Osteoblast (primary cell): ENCODE results near the gene DDIAS. TPM values are rescaled to one million over a fixed set of nuclear protein-coding genes. Genes with fewer than 3 reads are reported as not detected.

ENCODE experiments used
- DNase-seq: peaks from one replicate; pipeline ENCODE4 v3.0.0; 2011; ENCODE audit warnings: low spot score, mixed read lengths; ENCODE audit not compliant: insufficient read length; ENCODE audit errors: missing footprints
- H2AFZ ChIP-seq: 2 replicates; pipeline ENCODE4 v1.6.0; 2011; ENCODE audit warnings: mild to moderate bottlenecking, low read length
- H3K27ac ChIP-seq: 2 replicates; pipeline ENCODE4 v1.5.1; 2011; ENCODE audit warnings: mild to moderate bottlenecking, low read depth, low read length, moderate library complexity
- H3K27me3 ChIP-seq: 2 replicates; pipeline ENCODE4 v1.6.0; 2012; ENCODE audit warnings: mild to moderate bottlenecking, control low read depth, inconsistent platforms, low read length, moderate library complexity; ENCODE audit not compliant: insufficient read depth
- H3K36me3 ChIP-seq: 2 replicates; pipeline ENCODE4 v1.5.1; 2011; ENCODE audit warnings: mild to moderate bottlenecking, low read length, control low read depth, moderate library complexity; ENCODE audit not compliant: insufficient read depth
- H3K4me1 ChIP-seq: 2 replicates; pipeline ENCODE4 v1.5.1; 2011; ENCODE audit warnings: mild to moderate bottlenecking, low read length, control low read depth, moderate library complexity; ENCODE audit not compliant: insufficient read depth
- H3K4me2 ChIP-seq: 2 replicates; pipeline ENCODE4 v1.6.0; 2011; ENCODE audit warnings: mild to moderate bottlenecking, low read length; ENCODE audit not compliant: insufficient read depth
- H3K4me3 ChIP-seq: fragments of 200-600 bp; sonication (generic); 3 replicates; pipeline ENCODE4 v1.5.1; 2012; ENCODE audit warnings: mild to moderate bottlenecking, low read length, inconsistent platforms; ENCODE audit not compliant: insufficient read depth
- H3K79me2 ChIP-seq: 2 replicates; pipeline ENCODE4 v1.6.0; 2012; ENCODE audit warnings: mild to moderate bottlenecking, low read length, control low read depth, inconsistent platforms; ENCODE audit not compliant: insufficient read depth
- H3K9me3 ChIP-seq: 2 replicates; pipeline ENCODE4 v1.5.1; 2011; ENCODE audit warnings: low read depth, low read length, control low read depth
- H4K20me1 ChIP-seq: 2 replicates; pipeline ENCODE4 v1.6.0; 2012; ENCODE audit warnings: mild to moderate bottlenecking, low read length, control low read depth; ENCODE audit not compliant: insufficient read depth
- total RNA-seq: library from RNA; depleted of rRNA; stranded (reverse); fragments of >200 nt; gene quantifications from 2 replicates; pipeline ENCODE4 v1.2.3, GENCODE V29; 2012
- TF ChIP-seq, protein P1 (sequence below): IDR thresholded peaks from 2 replicates; pipeline ENCODE4 v1.5.1; 2011; ENCODE audit warnings: mild to moderate bottlenecking, low read depth, low read length, moderate library complexity; ENCODE audit errors: extremely low read depth

The DDIAS gene
- total RNA-seq, 1 donor = 1.8 TPM

DNA sequence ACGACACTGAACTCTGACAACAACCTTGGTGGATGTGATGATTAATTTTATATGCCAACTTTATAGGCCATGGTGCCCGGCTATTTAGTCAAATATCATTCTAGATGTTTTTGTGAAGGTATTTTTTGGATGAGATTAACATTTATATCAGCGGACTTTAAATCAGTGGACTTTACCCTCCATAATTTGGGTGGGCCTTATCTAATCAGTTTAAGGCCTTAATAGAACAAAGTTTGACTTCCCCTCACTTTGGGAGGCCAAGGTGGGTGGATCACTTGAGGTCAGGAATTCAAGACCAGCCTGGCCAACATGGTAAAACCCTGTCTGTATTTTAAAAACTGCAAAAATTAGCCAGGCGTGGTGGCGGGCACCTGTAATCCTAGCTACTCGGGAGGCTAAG is 5.4 kb upstream of the DDIAS start:
- no peaks in the 10 kb centered on the region for H3K36me3 ChIP-seq
- H3K27me3 ChIP-seq = no peaks in the 10 kb centered on the region
- no peak overlapping the region for H3K27ac ChIP-seq
- no peaks in the 10 kb centered on the region for H4K20me1 ChIP-seq
- H3K9me3 ChIP-seq = no peaks in the 10 kb centered on the region
- no peak for DNase-seq
- no peak overlapping the region for H3K4me3 ChIP-seq
- H3K4me1 ChIP-seq = peaks cover 16% of the 10 kb centered on the region
- peaks cover 34% of the 10 kb centered on the region for H3K79me2 ChIP-seq
- H3K4me2 ChIP-seq = no peak overlapping the region
- H2AFZ ChIP-seq = no peak overlapping the region
- TF ChIP-seq, protein P1, sequence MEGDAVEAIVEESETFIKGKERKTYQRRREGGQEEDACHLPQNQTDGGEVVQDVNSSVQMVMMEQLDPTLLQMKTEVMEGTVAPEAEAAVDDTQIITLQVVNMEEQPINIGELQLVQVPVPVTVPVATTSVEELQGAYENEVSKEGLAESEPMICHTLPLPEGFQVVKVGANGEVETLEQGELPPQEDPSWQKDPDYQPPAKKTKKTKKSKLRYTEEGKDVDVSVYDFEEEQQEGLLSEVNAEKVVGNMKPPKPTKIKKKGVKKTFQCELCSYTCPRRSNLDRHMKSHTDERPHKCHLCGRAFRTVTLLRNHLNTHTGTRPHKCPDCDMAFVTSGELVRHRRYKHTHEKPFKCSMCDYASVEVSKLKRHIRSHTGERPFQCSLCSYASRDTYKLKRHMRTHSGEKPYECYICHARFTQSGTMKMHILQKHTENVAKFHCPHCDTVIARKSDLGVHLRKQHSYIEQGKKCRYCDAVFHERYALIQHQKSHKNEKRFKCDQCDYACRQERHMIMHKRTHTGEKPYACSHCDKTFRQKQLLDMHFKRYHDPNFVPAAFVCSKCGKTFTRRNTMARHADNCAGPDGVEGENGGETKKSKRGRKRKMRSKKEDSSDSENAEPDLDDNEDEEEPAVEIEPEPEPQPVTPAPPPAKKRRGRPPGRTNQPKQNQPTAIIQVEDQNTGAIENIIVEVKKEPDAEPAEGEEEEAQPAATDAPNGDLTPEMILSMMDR = no peak

GRCh38 chr11:82898241-82898640 is 3.3 kb upstream of the DDIAS start:
- H3K36me3 ChIP-seq = no peaks in the 10 kb centered on the region
- H3K4me2 ChIP-seq = no peak overlapping the region
- DNase-seq = no peak
- peaks cover 42% of the 10 kb centered on the region for H3K79me2 ChIP-seq
- no peaks in the 10 kb centered on the region for H3K27me3 ChIP-seq
- H2AFZ ChIP-seq = no peak overlapping the region
- TF ChIP-seq, protein P1 = no peak
- H3K4me1 ChIP-seq = peaks cover 26% of the 10 kb centered on the region
- H3K27ac ChIP-seq = no peak overlapping the region
- no peak overlapping the region for H3K4me3 ChIP-seq
- H3K9me3 ChIP-seq = no peaks in the 10 kb centered on the region
- H4K20me1 ChIP-seq = no peaks in the 10 kb centered on the region

DNA sequence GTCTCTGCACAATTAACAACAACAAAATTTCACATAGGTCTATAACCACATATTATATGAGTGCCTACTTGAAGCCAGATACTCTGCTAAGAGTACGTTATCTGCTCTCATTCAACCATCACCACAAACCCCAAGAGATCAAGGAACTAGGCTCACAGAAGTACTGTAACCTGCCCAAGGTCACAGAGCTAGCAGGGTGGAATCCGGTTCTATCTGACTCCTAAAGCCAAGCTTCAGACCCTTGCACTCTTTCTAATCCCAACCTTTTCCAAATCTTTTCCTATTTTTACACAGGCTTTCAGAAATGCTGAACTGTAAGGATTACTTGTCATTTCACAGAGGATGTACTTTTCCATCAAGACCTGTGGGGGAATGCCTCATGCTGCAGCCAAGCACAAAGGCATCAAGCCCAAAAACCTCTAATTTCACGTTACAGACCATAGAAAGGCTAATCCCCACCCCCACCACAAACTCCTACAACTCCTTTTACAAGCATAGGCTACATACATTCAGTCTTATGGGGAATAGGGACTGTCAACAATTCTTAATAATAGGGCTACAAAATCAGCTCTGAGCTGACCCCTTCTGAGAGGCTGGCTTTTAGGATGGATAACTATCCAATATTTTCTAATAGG is 2.2 kb upstream of the DDIAS start:
- H3K79me2 ChIP-seq = peaks cover 45% of the 10 kb centered on the region
- no peaks in the 10 kb centered on the region for H3K36me3 ChIP-seq
- H2AFZ ChIP-seq = peak overlapping the region; percentile 100
- H4K20me1 ChIP-seq = no peaks in the 10 kb centered on the region
- H3K4me1 ChIP-seq = peaks cover 26% of the 10 kb centered on the region
- H3K9me3 ChIP-seq = no peaks in the 10 kb centered on the region
- no peak for DNase-seq
- TF ChIP-seq, protein P1 = no peak
- H3K4me3 ChIP-seq = peak overlapping the region; percentile 92
- no peaks in the 10 kb centered on the region for H3K27me3 ChIP-seq
- peak overlapping the region; percentile 98 for H3K4me2 ChIP-seq
- H3K27ac ChIP-seq = no peak overlapping the region

DNA sequence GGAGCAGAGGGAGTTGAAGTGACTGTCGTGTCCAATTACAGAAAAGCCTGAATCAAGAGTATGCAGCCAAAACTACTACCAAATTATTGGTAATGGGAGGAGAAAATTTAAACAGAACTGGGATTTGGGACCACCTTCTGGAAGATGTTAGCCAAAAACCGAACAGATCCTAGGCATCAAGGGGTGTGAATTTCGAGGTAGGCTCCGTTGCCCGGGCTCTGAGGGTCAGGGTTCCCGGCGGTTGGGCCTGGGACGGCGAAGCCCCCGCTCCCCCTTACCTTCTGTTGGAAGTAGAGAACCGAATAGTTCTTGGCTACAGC is 1.6 kb upstream of the DDIAS start:
- TF ChIP-seq, protein P1 = no peak
- peak; percentile 18 for DNase-seq
- H2AFZ ChIP-seq = peak overlapping the region; percentile 100
- no peaks in the 10 kb centered on the region for H3K9me3 ChIP-seq
- H3K4me1 ChIP-seq = peaks cover 26% of the 10 kb centered on the region
- peak overlapping the region; percentile 98 for H3K27ac ChIP-seq
- H3K79me2 ChIP-seq = peaks cover 46% of the 10 kb centered on the region
- no peaks in the 10 kb centered on the region for H3K27me3 ChIP-seq
- H3K4me3 ChIP-seq = peak overlapping the region; percentile 92
- H3K36me3 ChIP-seq = no peaks in the 10 kb centered on the region
- H3K4me2 ChIP-seq = peak overlapping the region; percentile 98
- no peaks in the 10 kb centered on the region for H4K20me1 ChIP-seq
